Spleen (tissue), 11 donors: ENCODE results near the gene CIAO3. TPM values are rescaled to one million over a fixed set of nuclear protein-coding genes. Genes with fewer than 3 reads are reported as not detected.

Source experiments
- DNase-seq: peaks from one replicate; pipeline ENCODE4 v3.0.0-alpha.2; 2020
- H3K27ac ChIP-seq, 8 donors: fragments of 200-600 bp; sonication (generic) in 7 of 8; 1 replicate in 4 of 8; 2 replicates in 4 of 8; pipeline versions ENCODE4 v1.5.0 to v1.8.0; 2016 to 2021; ENCODE audit warnings: inconsistent platforms in 4 of 8, mild to moderate bottlenecking in 4 of 8, moderate library complexity in 1 of 8
- H3K27me3 ChIP-seq, 7 donors: fragments of 200-600 bp; sonication (generic) in 6 of 7; replicated peaks in 1 of 7; 1 replicate in 4 of 7; 2 replicates in 3 of 7; pipeline versions ENCODE4 v1.5.0 to v1.8.0; 2016 to 2021; ENCODE audit warnings: inconsistent platforms in 3 of 7, mild to moderate bottlenecking in 1 of 7
- H3K36me3 ChIP-seq, 6 donors: fragments of 200-600 bp; sonication (generic) in 5 of 6; 1 replicate in 4 of 6; 2 replicates in 2 of 6; pipeline versions ENCODE4 v1.5.0 to v1.8.0; 2016 to 2021; ENCODE audit warnings: inconsistent platforms in 2 of 6
- H3K4me1 ChIP-seq, 6 donors: fragments of 200-600 bp; sonication (generic) in 5 of 6; 1 replicate in 3 of 6; 2 replicates in 3 of 6; pipeline versions ENCODE4 v1.5.0 to v1.8.0; 2016 to 2021; ENCODE audit warnings: inconsistent platforms in 3 of 6
- H3K4me3 ChIP-seq, 8 donors: fragments of 200-600 bp; sonication (generic) in 7 of 8; 1 replicate in 4 of 8; 2 replicates in 4 of 8; pipeline versions ENCODE4 v1.5.0 to v1.8.0; 2016 to 2021; ENCODE audit warnings: inconsistent platforms in 4 of 8, mild to moderate bottlenecking in 4 of 8, moderate library complexity in 2 of 8
- H3K9me3 ChIP-seq, 8 donors: fragments of 200-600 bp; sonication (generic) in 7 of 8; 1 replicate in 4 of 8; 2 replicates in 4 of 8; pipeline versions ENCODE4 v1.5.0 to v1.8.0; 2016 to 2021; ENCODE audit warnings: inconsistent platforms in 4 of 8
- CTCF ChIP-seq, 11 experiments: fragments of 200-600 bp in 7 of 11; fragments of 450-650 bp in 4 of 11; sonication (generic) in 4 of 11; IDR thresholded peaks in 8 of 11; conservative IDR thresholded peaks in 3 of 11; 1 replicate in 7 of 11; 2 replicates in 4 of 11; pipeline versions ENCODE4 v1.4.0 to v1.8.0; 2016 to 2021; ENCODE audit warnings: antibody characterized with exemption in 11 of 11, inconsistent platforms in 4 of 11, mild to moderate bottlenecking in 1 of 11
- POLR2A ChIP-seq, 3 donors: fragments of 450-650 bp; IDR thresholded peaks; one replicate each; pipeline ENCODE4 v1.5.1; 2017; ENCODE audit warnings: antibody characterized with exemption in 3 of 3, mild to moderate bottlenecking in 1 of 3
- POLR2AphosphoS5 ChIP-seq, 3 donors: sonication (generic); formaldehyde crosslinking; IDR thresholded peaks; one replicate each; pipeline ENCODE4 v1.5.1; 2017; ENCODE audit warnings: antibody characterized with exemption in 3 of 3
- WGBS, 5 donors: extraction: QIAGEN DNeasy Blood & Tissue Kit in 3 of 5; methylation state at CpG; one replicate each; pipeline versions ENCODE4 v1.1.5 to v1.1.7; 2013 to 2018; 5-methylcytosine and 5-hydroxymethylcytosine counted together
- intact Hi-C: fragments of 100-400 bp; cut with DNase I; formaldehyde crosslinking; loops from one replicate; pipeline ENCODE4 v1.15.0; 2023; ENCODE audit warnings: low total_unique reads
- polyA plus RNA-seq, 3 donors: library from polyadenylated mRNA; stranded (reverse); fragments of 200-250 nt; gene quantifications; one replicate each; pipeline ENCODE4 v1.2.1, GENCODE V29; 2013
- total RNA-seq, 7 donors: library from RNA; depleted of rRNA in 3 of 7; stranded (reverse); fragments of >200 nt in 3 of 7; fragmentation: NEBNext Ultra II Directional in 4 of 7; extraction: Animal tissue kit (Norgen Biotek cat#: 25700) in 4 of 7; gene quantifications; one replicate each; pipeline versions ENCODE4 v1.1.0 to v1.2.1, GENCODE V29; 2016 to 2021
- donor health status: healthy with polysubstance abuse.
- donor health status: DM: no; HTN: no; CAD: no; lungs with moderate emphysema.
- donor health status: DM: no; HTN: no; CAD: no.
- donor health status: Bipolar disorder and iron deficiency.
- donor health status: healthy.
- donor health status: DM: no; HTN: no; CAD: no.
- donor health status: DM: yes; HTN: yes; CAD: no.

Gene CIAO3
- total and polyA plus RNA-seq, 10 donors, result 24.9 to 80.4 (median 39.4) TPM

- no peaks in the 10 kb centered on the region for H3K9me3 ChIP-seq
- peak overlapping the region in 4 of 8 donors; percentile 73 to 90 (median 82) for H3K27ac ChIP-seq
- peaks cover 5 to 39% (median 34%) of the 10 kb centered on the region in 6 donors for H3K4me1 ChIP-seq
- 61 to 76% (median 67%) methylated on average over 36 to 55 of the region's 55 CpGs for WGBS, 5 donors
- no peak for TF ChIP-seq POLR2A (IDR thresholded peaks at IDR 0.05)
- peak in 1 of 3 donors; percentile 33 for TF ChIP-seq POLR2AphosphoS5 (IDR thresholded peaks at IDR 0.05)
- no peak for TF ChIP-seq CTCF (IDR thresholded peaks at IDR 0.05 in 8 of 11, conservative IDR thresholded peaks at IDR 0.05 in 3 of 11)
- peak overlapping the region in 4 of 8 donors; percentile 60 to 83 (median 64) for H3K4me3 ChIP-seq
- DNase-seq, result peak; percentile 81
- H3K36me3 ChIP-seq, result peaks cover 0 to 52% (median 25%) of the 10 kb centered on the region in 6 donors
- intact Hi-C loops, result no loop called here
- H3K27me3 ChIP-seq, result peaks cover 0 to 42% (median 18%) of the 10 kb centered on the region in 7 donors
Observed at GRCh38 chr16:728890-729744, 11.7 kb downstream of the CIAO3 start.

- peak overlapping the region in 7 of 8 donors; percentile 29 to 90 (median 73) for H3K27ac ChIP-seq
Observed at GRCh38 chr16:728131-728889, 12.5 kb downstream of the CIAO3 start.

GRCh38 chr16:727291-727977 is 13.4 kb downstream of the CIAO3 start:
- Histone ChIP-seq H3K4me3 (peak overlapping the region; percentile 49 to 83 (median 60)), H3K27me3 (peaks cover 0 to 42% (median 18%) of the 10 kb centered on the region in 7 donors), H3K27ac (peak overlapping the region; percentile 9 to 90 (median 70)), H3K36me3 (peaks cover 0 to 40% (median 10%) of the 10 kb centered on the region in 6 donors), H3K4me1 (peaks cover 5 to 55% (median 38%) of the 10 kb centered on the region in 6 donors), H3K9me3 (no peaks in the 10 kb centered on the region)
- TF ChIP-seq CTCF (IDR thresholded peaks at IDR 0.05 in 8 of 11, conservative IDR thresholded peaks at IDR 0.05 in 3 of 11) (no peak), POLR2AphosphoS5 (IDR thresholded peaks at IDR 0.05) (peak; percentile 21 to 70 (median 43)), POLR2A (IDR thresholded peaks at IDR 0.05) (no peak)
- 0 to 2% (median 1%) methylated on average over 16 to 61 of the region's 61 CpGs for WGBS, 5 donors
- peak; percentile 87 for DNase-seq
- intact Hi-C loops, result no loop called here

More at GRCh38 chr16:728131-728889, 12.5 kb downstream of the CIAO3 start:
- H3K9me3 ChIP-seq, result no peaks in the 10 kb centered on the region
- no peak for TF ChIP-seq CTCF (IDR thresholded peaks at IDR 0.05 in 8 of 11, conservative IDR thresholded peaks at IDR 0.05 in 3 of 11)
- no peak for TF ChIP-seq POLR2A (IDR thresholded peaks at IDR 0.05)
- peak; percentile 74 to 78 (median 78) for TF ChIP-seq POLR2AphosphoS5 (IDR thresholded peaks at IDR 0.05)
- peaks cover 5 to 46% (median 35%) of the 10 kb centered on the region in 6 donors for H3K4me1 ChIP-seq
- intact Hi-C loops, result no loop called here
- DNase-seq, result peak; percentile 92
- peaks cover 0 to 44% (median 17%) of the 10 kb centered on the region in 6 donors for H3K36me3 ChIP-seq
- peak overlapping the region; percentile 49 to 83 (median 60) for H3K4me3 ChIP-seq
- H3K27me3 ChIP-seq, result peaks cover 0 to 42% (median 18%) of the 10 kb centered on the region in 7 donors
- WGBS, 5 donors, result 0 to 2% (median 1%) methylated on average over 11 to 80 of the region's 80 CpGs
